SIG-M5 treated with dmso at 0.1 percent for 504 hours (cell line): ENCODE data around the gene IL22RA2.

ENCODE experiments used
- DNase-seq: peaks from one replicate; lab custom pipeline; 2025; ENCODE audit not compliant: unreplicated experiment; lab: John Stamatoyannopoulos, UW

The IL22RA2 gene

DNA sequence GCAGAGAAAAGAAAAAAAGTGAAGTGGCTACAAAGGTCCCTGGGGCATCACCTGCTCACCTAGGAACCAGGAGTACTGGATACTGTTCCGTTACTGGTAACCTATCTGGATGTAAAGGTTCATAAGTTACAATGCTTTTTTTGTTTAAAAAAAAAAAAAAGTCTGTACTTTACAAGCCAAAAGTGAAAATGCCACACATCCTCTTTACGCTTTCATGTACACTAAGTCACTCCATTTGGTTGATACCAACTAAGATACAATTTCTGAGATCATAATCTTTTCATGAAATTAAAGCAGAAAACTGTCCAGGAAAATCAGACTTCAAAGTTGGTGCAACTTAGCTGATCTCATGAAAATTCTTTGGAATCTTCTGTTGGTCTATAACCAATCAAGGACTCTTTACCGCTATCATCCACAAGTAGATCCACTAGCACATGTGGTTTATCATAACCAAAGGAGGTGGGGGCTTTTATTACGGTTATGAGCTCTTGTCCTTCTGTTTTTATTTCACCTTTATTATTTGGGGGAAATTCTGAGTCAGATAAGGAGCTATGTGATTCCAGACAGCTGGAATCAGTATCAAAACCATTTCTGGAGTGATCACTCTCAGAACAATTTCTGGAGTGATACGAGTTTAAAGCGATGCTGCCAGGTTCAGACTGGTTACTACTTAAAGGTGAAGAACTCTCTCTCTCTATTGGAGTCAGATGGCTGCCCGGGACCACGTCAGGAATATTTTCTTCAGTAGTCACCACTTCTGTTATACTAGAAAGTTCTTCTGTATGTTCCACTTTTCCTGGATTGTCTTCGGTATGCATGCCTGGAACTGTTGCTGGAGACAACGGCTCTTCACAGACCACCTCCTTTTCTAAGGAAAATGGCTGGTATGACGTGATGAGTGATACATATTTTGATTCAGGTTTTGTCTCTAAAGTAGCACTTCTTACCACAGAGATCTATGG is 24.5 kb upstream of the IL22RA2 start:
- DNase-seq: no peak

DNA sequence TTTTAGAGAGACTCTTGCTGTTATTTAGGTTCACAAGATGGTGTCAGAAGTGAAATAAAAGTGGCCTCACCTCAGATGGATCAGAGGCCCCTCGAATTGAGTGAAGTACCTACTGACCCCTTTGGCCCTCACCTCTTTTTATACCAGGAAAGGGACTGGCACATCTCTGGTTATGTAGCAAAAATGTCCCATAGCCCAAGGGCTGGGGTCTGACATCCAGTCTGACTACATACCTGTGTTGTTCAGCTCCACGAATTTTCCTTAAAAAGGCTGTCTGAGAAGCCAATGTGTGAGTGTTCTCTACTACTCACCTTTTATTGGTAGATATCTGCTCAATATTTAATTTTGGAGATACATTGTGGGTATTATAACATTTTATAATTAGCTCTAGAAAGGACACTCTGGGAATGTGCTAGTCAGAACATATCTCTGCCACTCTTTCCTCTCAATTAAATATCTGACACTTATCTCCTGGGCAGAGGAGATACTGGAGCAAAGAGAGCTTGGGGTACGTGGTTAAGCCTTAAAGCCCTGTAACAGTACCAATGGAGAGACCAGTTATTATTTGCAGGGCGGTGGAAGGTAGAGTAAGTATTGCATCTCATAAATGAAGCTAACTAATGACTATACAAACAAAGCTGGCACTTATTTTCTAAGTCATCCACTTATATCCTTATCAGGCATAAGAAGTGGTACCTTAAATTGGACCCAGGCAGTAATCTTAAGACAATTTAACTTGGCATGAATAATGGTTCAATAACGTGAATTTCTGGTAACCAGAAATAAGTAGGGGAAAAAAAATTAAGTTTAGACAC is 20.0 kb upstream of the IL22RA2 start:
- DNase-seq: no peak

DNA sequence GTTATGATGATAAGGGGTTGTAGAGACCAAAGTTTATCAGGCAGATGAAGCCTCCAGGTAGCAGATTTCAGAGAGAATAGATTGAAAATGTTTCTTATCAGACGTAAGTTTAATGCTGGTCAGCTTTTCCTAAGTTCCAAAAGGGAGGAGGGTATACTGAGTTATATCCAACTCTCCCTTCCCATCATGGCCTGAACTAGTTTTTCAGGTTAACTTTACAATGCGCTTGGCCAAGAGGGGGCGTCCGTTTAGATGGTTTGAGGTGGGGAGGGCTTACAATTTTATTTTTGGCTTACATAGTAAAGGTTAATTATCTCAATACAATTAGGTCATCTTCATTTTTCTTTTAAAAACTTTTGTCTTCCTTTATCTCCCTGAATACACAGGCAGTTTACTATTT is 19.4 kb upstream of the IL22RA2 start:
- no peak for DNase-seq

DNA sequence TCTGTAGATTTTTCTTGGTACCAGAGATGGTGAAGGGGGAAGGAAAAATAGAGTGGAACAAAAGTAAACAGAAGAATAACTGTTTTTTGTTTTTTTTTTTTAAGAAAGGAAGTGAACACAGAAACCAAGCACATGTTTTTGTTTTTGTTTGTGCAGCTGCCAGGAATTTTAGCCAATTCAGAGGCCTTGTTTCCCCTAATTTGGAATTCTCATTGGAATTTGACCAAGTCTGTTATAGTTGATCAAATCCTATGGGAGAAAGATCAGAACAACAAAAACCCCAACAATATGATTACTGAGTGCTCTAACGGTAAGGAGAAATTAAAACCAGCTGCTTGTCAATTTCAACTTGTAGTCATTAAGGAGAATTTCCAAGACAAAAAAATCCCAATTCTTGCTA is 18.2 kb upstream of the IL22RA2 start:
- no peak for DNase-seq

DNA sequence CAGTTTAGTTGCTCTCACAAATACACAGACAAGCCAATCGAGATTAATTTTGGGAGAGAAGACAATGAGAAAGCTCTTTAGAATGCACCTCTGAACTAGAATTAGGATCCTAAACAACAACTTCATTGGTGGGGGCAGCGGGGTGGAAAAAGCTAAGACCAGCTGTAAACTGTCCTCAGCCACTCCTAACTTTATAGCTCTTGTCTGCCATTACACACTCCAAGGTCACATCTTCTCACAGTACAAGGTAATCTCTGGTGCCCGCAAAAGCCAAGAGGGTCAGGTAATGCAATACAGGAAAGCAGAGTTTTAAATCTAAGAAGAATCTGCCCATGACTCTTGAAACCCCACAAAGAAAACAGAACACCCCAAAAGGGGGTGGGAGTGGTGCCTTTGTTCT is 17.8 kb upstream of the IL22RA2 start:
- DNase-seq: no peak

DNA sequence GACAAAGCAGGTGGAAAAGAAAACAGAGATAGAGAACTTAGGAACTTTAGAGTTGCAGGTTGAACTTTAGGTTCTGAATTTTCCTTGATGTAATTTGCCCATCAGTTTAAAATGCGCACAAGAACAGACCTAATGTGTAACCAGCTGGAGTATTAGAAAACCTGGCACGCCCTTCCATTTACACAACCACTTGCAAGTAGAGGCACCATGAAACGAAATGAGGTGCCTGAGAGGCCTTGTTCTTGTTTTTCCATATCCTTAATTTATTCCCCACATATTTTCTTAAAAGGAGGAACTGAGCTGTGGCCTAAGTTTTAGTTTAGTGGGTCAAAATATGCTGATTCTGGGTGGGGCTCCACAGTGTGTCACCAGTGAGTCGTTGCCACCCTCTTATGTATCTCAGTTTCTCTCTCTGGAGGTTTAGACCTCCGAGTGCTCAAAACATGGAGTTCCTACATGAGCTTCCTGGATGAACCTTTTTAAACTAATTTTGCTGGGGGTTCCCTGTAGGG is 17.2 kb upstream of the IL22RA2 start:
- DNase-seq: no peak

DNA sequence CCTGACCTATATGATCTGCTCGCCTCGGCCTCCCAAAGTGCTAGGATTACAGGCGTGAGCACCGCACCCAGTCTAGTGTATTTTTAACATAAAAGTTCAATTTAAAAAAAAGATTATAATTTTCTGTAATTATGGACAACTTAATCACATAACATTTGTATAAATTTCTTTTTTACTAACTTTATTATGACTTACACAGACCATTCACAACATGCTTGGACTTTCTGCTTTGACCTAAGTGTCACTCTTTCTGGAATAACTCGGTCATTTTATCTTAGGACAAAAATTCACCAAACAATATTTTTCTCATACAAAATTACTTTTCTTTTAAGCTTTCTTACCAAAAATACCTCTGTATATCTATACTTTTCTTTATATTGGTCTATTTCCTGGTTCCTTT is 15.4 kb upstream of the IL22RA2 start:
- no peak for DNase-seq

DNA sequence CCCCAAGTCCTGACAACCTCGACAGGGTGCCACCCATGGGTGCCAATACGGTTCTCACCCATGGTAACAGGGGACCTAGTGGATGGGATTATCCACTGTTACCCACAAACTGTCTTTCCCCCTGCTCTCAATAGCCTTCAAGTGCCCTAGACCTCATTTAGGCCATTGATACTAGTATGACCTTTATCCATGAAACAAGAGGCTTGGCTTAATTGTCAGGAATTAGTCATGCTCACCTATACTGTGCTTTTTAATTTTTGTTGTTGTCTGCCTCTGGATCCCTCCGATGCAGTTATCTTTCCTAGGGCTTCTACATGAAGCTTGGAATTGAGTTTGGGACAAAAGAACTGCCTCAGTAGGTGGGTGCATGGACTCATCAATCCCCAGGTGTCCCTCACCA is 11.8 kb upstream of the IL22RA2 start:
- no peak for DNase-seq

DNA sequence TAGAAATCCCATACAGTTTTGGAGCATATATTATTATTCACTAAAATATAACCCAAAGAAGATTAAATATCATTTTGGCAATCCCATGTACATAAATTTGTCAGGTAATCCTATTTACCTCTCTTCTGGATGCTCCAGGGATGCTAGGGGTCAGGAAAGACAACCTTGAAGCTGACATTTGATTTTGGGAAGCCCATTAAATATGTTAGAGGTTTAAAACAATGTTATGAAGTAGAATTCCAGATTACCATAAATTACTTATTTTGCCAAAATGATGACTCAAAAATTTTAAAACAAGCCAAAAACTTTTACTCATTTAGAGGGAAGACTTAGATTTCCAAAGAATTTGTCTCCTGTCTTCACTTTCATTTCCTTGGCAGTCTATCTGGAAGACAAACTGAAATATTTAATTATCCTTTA is 9.2 kb upstream of the IL22RA2 start:
- DNase-seq: no peak

DNA sequence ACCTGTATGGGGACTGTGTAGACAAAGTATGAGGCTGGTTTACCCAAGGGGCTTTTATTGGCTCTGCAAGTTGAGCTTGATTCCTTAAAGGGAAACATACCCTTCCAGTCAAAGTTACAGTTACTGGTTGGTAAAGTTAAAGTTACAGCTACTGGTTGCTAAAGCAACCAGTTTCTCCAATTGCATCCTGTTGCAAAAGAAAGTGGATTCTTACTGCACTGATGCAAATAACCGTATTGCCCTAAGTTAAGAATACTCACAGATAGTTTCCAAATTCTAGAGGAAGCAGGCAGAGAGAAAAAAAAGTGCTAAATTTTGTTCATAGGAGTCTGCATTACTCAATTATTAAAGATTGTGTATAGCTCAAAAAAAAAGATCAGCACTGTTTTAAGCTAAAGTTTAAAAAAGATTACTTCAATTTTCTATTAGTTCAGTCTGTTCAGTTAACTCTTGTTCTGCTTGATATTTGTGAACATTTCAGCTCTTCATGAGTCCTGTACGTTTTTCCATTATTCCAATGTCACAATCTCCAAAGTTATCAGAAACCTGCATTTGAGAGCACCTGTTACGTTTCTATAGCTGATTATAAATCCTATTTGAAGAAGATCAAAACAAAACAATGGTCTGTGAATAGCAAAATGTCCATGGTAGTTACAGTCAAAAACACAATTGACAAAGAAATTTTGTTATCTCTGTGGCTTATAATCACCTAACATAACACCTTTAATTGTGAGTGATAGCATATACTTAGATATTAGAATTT is 8.6 kb upstream of the IL22RA2 start:
- peak; percentile 70 for DNase-seq

DNA sequence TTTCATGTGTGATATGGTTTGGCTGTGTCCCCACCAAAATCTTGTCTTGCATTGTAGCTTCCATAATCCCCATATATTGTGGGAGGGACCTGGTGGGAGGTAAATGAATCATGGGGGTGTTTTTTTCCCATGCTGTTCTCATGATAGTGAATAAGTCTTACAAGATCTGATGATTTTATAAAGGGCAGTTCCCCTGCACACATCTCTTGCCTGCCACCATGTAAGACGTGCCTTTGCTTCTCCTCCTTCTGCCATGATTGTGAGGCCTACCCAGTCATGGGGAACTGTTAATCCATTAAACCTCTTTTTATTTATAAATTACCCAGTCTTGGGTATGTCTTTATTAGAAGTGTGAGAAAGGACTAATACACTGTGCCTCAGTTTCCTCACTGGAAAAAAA is 4.2 kb upstream of the IL22RA2 start:
- no peak for DNase-seq

DNA sequence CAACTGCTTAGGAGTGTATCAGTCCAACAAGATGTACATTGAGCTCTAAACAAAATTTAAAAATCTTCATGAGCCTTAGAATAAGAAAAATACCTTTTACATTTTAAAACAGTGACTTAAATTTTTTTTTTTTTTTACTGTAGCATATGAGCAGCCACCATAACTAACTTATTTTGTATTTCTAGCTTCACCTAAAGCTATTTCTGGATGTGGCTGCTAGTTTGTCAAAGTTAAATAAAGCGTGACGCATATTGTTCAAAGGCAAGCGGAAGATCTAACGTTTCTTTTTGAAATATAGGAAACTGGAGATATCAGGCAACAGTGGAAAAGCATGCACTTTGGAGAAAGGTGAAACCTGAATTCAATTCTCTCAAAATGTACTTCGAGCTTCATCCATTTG is 3.3 kb upstream of the IL22RA2 start:
- DNase-seq: no peak

DNA sequence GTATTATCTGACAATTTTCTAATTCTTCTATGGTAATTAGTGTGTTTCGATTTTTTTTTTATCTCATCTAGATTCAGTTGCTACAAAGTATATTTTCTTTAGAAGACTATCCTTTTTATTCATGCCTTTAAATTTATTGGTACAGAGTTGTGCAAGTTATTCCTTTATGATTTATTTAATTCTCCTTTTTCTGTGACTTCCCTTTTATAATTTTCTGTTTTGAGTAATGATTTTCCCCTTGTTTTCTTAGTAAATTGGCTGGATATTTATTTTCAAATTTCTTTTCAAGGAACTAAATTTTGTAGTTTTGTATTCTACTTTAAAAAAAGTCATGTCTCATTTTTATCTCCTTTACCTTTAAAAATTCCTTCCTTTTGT is 2.4 kb upstream of the IL22RA2 start:
- no peak for DNase-seq

DNA sequence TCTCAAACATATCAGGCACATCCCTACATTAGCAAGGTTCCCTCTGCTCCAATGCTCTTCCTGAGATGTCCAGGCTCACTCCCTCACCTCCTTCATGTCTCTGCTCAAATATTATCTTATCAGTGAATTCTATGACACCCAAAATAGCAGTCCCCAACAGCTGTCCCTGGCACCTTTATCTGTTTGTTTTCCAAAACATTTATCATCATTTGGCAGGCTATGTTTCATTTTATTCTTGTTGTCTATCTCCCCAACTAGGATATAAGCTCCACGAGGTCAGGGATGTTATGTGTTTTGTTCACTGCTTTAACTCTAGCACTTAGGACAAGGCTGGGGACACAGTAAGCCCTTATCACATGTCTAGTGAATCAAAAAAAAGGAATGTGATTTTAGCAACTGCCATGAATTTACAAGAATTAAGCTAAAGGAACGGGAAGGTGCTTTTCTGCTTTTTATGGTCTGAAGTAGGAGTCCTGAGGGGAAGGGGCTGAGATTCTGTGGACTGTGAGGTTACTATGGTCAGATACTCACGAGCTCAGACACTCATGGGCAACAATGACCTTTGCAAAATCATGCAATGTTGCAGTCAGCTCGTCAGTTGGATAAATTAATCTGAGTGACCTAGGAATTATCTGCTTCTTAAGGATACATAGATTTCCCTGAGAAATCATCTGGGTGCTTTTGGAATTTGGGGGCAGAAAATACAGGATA is 1.9 kb upstream of the IL22RA2 start:
- DNase-seq: no peak

DNA sequence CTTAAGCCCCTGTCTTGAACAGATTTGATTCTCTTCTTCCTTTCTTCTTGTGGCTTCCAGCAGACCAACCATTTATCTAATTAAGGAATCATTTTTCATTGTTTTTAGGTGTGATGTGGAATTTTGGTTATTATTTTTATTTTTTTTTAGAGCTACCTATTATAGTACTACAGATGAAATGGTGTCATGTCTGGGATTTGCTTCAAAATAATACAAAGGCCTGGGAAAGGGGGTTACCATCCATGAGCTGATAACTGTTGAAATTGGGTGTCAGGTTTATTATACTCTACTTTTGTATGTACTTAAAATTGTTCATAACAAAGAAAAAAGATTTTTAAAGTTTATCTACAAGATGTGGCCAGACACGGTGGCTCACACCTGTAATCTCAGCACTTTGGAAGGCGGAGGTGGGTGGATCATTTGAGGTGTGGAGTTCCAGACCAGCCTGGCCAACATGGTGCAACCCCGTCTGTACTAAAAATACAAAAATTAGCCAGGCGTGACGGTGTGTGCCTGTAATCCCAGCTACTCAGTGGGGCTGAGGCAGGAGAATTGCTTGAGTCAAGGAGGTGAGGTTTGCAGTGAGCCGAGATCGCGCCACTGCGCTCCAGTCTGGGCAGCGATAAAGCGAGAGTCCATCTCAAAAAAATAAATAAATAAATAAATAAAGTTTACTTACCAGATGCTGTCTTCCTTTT is 561 bp downstream of the IL22RA2 start:
- DNase-seq: no peak

DNA sequence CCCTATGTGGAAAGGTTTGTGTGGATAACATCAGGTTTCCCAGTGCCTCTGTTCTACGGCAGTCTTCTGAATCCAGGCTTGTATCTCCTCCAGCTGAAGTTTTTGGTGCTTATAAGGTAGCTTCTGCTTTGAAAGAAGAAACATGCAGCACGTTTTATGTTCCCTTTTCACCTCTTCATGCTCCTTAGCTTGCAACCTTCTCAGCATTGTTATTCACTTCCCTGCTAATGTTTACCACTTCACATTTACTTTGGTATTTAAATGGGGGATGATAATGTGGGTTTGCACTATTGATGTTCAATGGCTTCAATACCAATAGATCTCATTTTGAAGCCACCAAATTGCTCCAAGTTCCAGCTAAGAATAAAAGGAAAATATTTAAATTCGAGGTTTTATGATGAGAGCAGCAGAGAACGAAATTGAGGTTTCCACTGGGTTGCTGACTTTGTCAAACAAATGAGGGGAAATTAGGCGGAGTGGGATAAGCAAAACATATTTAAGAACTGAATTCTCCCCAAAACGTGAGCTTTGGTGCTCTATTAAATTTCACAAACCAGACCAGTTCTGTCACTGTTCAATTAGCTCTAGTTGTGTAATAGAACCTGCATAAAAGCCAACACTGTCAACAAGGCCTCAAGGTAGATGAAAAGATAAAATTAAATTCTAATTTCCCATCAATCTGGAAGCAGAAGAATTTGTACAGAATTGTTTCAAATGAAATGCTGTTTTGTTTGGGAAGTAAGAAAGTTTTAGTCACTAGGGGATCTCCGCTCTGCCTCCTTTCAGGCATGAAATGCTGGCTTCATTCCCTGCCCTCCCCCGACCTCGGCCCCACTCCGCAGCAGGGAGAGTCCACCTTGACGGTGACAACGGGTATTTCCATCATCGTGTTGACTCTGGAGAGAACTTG is 1.4 kb downstream of the IL22RA2 start:
- DNase-seq: no peak

DNA sequence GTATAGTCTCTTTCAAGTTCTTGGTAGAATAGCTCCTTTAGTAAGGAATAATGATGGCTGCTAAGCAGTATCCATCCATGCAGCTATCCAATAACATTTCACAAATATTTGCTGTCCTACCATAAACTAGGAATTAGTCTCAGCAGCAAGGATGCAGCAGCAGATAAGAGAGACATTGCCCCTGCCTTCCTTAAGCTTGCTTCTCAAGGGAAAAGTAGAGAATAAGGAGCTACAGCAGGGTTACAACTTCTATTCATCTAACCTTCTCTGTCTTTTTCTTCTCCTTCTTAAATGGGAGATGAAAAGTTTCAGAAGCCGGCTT is 2.4 kb downstream of the IL22RA2 start:
- no peak for DNase-seq

DNA sequence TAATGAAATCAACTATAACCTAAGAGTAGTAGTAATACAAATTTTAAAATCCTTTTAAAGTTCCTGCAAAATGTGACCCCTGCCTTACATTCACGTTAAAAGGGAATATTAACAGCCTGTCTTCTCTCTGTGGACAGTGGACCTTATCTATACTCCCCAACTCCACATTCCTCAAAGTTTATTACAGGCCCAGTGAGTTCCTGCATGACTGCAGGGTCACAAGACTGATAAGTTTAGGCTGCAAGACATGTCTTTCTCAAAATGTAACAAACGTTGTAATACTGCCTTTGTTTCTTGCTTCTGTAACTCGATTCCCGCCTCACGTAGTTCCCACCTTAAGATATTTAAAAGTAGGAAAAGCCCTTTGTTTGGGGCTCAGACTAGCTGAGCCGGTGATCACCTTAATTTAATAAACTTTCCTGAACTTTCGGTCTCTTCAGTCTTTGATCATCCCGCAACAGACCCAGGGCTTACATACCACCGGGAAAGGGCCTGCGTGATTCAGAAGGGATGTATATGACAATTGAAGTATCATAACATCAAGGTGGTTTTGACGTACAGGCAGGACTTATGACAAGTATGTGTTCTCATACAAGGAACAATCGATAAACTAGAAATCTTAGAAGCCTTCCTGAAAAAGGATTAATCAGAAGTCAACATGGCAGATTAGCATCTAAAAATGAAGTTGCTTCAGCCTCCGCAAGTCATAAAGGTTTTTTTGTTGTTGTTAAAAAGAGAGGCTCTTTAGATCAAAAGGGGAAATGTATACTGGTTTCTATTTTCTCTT is 3.0 kb downstream of the IL22RA2 start:
- DNase-seq: no peak
